Renal cortex interstitium (tissue), 11 donors: ENCODE measurements around the gene HIF3A. TPM values are rescaled to one million over a fixed set of nuclear protein-coding genes. Genes with fewer than 3 reads are reported as not detected.

Source experiments
- DNase-seq, 11 donors: peaks; one replicate each; pipeline ENCODE4 v3.0.0-alpha.2; 2013; ENCODE audit warnings: low read depth in 9 of 11, low spot score in 4 of 11; ENCODE audit errors: extremely low read depth in 1 of 11
- polyA plus RNA-seq, 3 donors: library from polyadenylated mRNA; unstranded; fragments of 120-200 nt; gene quantifications; one replicate each; pipeline ENCODE4 v1.2.1, GENCODE V29; 2013; ENCODE audit not compliant: insufficient read length in 3 of 3

Gene HIF3A
- polyA plus RNA-seq, 3 donors = 38.7 to 67.3 (median 39.6) TPM

- DNase-seq = no peak
These were observed 52.6 kb downstream of the HIF3A start for GRCh38 chr19:46349311-46349993.

DNA sequence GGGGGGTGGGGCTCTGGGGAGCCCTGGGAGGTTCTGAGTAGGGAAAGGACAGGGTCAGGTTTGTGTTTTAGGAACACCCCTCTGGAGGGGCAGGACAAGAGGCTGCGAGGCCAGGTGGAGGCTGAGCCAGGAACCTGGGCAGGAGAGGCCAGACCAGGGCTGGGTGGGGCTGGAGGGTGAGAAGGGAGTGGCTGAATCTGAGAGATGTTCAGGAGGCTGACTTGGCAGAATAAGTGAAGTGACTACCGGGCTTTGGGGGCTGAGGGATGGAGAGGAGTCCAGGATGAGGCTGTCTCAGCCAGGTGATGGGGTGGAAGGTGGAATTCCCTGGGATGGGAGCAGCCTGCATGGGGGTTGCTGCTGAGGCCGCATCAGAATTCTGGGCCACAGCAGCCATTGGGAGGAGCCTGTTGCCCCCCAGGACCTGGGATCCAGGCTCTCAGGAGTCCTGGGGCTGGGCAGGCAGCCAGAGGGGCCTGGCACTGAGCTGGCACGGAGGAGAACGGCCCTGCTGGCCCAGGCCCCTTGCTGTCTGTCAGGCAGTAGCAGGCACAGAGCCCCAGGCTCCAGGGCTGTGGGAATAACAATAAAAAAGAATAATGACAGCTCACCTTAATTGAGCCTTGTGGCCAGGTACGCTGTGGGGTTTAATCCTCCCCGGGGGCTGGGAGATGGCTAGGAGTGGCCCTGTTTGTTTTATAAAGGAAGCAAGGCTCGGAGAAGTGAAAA is 53.4 kb downstream of the HIF3A start:
- DNase-seq = no peak

- DNase-seq = no peak
These were observed 53.9 kb downstream of the HIF3A start for GRCh38 chr19:46350758-46351159.

GRCh38 chr19:46351241-46352041 is 54.6 kb downstream of the HIF3A start:
- no peak for DNase-seq

- no peak for DNase-seq
These were observed 57.1 kb downstream of the HIF3A start for GRCh38 chr19:46353730-46354528.

- no peak for DNase-seq
These were observed 58.6 kb downstream of the HIF3A start for GRCh38 chr19:46355234-46356148.

GRCh38 chr19:46356149-46357055 is 59.6 kb downstream of the HIF3A start:
- no peak for DNase-seq

- DNase-seq = no peak
These were observed 61.2 kb downstream of the HIF3A start for GRCh38 chr19:46357846-46358583.

GRCh38 chr19:46361915-46362314 is 65.1 kb downstream of the HIF3A start:
- DNase-seq = no peak

DNA sequence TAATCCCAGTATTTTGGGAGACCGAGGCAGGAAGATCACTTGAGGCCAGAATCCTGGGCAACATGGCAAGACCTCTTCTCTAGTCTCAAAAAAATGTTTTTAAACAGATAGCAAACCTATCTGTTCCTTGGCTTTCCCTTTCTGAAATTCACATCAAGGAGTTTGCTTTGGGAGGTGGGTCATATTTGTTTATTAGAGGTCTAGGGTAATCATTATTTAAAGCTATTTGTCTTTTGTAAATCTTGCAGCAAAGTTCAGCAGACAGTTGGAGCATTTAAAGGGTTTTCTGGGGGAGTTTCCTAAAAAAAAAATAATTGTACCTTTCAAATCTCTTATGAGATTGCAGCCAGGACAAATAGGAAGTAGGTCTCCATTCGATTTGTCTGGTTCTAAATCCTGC is 67.5 kb downstream of the HIF3A start:
- no peak for DNase-seq

- no peak for DNase-seq
These were observed 68.7 kb downstream of the HIF3A start for GRCh38 chr19:46365561-46365960.

DNA sequence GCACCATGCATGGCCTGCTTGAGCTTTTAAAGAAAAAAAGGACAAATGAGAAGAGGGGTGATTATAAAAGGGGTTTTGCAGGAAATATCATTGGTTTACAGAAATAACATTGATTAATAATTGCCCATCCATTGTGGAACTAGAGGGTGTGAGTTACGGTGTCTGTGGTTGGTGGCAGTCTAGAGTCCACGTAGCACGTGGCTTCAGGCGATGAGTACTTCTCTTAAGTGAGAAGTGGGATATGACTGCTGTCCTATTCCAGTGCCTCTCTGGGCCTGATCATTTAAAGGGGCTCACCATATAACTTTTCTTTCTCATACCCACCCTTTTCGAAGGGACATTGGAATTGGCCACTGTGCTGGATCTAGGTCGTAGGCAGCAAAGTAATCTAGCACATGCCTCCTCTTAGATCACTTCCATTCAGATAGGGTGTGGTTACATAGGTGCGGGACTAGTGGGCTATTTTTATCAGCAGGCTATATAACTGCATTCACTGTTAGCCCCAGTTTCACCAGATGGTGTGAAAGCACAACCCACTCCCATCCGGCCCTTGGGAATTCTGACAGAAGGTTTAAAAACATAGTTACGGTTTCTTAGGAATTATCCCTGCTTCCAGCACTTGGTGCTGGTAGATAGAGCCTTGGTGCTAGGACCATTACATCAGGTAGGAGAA is 69.9 kb downstream of the HIF3A start:
- DNase-seq = no peak

- DNase-seq = peak in 5 of 11 donors; percentile 14 to 59 (median 37)
These were observed 70.6 kb downstream of the HIF3A start for GRCh38 chr19:46367426-46367825.

- no peak for DNase-seq
These were observed 71.3 kb downstream of the HIF3A start for GRCh38 chr19:46368116-46368515.

GRCh38 chr19:46369817-46370216 is 73.0 kb downstream of the HIF3A start:
- no peak for DNase-seq

GRCh38 chr19:46371371-46371901 is 74.6 kb downstream of the HIF3A start:
- no peak for DNase-seq
